HL-60 (cell line): ENCODE results near the gene DSPP.

Experiments
- DNase-seq, 2 experiments: peaks; one replicate each; pipeline ENCODE4 v3.0.0-alpha.2; 2010 to 2020; ENCODE audit warnings: low read depth in 1 of 2, low spot score in 1 of 2
- H3K27ac ChIP-seq: fragments of 250-450 bp; sonication (Bioruptor Pico); replicated peaks from 2 replicates; pipeline ENCODE4 v1.5.1; 2020; ENCODE audit warnings: mild to moderate bottlenecking, moderate library complexity
- H3K27me3 ChIP-seq: fragments of 250-450 bp; sonication (Bioruptor Pico); 2 replicates; pipeline ENCODE4 v1.5.1; 2021; ENCODE audit warnings: mild to moderate bottlenecking, moderate library complexity; ENCODE audit not compliant: insufficient read depth, poor library complexity, severe bottlenecking
- H3K4me3 ChIP-seq: replicated peaks from 2 replicates; pipeline ENCODE4 v1.5.1; 2011; ENCODE audit warnings: mild to moderate bottlenecking, control low read depth, low read length; ENCODE audit not compliant: insufficient read depth
- GABPA ChIP-seq: IDR thresholded peaks from 2 replicates; pipeline ENCODE4 v1.6.1; 2012; ENCODE audit warnings: low read depth
- POLR2AphosphoS5 ChIP-seq: IDR thresholded peaks from 2 replicates; pipeline ENCODE4 v1.6.1; 2012; ENCODE audit warnings: low read depth
- SPI1 ChIP-seq: IDR thresholded peaks from 2 replicates; pipeline ENCODE4 v1.6.1; 2012; ENCODE audit warnings: low read depth, mild to moderate bottlenecking, borderline replicate concordance
- TF ChIP-seq, protein P1 (sequence below): IDR thresholded peaks from one replicate; pipeline ENCODE4 v1.5.1; 2011; ENCODE audit warnings: low read length, control low read depth, inconsistent platforms; ENCODE audit not compliant: insufficient read depth
- TF ChIP-seq, protein P2 (sequence below): IDR thresholded peaks from 2 replicates; pipeline ENCODE4 v1.6.1; 2012; ENCODE audit warnings: low read depth; ENCODE audit not compliant: insufficient replicate concordance

The DSPP gene

DNA sequence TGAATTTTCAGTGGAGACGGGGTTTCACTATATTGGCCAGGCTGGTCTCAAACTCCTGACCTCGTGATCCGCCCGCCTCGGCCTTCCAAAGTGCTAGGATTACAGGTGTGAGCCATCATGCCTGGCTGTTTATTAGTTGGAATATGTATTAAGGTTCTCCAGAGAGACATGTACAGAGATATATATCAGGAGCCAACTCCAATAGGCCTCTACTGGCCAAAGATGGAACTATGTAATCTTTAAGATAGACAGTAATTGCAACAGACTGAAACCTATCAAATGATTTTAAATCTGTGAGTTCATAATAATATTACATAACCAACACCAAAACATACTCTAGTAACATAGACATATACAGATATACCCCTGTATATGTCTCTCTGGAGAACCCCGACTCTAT is 36.0 kb downstream of the DSPP start:
- no peak for DNase-seq
- no peaks in the 10 kb centered on the region for H3K27me3 ChIP-seq
- TF ChIP-seq, protein P1, sequence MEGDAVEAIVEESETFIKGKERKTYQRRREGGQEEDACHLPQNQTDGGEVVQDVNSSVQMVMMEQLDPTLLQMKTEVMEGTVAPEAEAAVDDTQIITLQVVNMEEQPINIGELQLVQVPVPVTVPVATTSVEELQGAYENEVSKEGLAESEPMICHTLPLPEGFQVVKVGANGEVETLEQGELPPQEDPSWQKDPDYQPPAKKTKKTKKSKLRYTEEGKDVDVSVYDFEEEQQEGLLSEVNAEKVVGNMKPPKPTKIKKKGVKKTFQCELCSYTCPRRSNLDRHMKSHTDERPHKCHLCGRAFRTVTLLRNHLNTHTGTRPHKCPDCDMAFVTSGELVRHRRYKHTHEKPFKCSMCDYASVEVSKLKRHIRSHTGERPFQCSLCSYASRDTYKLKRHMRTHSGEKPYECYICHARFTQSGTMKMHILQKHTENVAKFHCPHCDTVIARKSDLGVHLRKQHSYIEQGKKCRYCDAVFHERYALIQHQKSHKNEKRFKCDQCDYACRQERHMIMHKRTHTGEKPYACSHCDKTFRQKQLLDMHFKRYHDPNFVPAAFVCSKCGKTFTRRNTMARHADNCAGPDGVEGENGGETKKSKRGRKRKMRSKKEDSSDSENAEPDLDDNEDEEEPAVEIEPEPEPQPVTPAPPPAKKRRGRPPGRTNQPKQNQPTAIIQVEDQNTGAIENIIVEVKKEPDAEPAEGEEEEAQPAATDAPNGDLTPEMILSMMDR, result no peak
- TF ChIP-seq, protein P2, sequence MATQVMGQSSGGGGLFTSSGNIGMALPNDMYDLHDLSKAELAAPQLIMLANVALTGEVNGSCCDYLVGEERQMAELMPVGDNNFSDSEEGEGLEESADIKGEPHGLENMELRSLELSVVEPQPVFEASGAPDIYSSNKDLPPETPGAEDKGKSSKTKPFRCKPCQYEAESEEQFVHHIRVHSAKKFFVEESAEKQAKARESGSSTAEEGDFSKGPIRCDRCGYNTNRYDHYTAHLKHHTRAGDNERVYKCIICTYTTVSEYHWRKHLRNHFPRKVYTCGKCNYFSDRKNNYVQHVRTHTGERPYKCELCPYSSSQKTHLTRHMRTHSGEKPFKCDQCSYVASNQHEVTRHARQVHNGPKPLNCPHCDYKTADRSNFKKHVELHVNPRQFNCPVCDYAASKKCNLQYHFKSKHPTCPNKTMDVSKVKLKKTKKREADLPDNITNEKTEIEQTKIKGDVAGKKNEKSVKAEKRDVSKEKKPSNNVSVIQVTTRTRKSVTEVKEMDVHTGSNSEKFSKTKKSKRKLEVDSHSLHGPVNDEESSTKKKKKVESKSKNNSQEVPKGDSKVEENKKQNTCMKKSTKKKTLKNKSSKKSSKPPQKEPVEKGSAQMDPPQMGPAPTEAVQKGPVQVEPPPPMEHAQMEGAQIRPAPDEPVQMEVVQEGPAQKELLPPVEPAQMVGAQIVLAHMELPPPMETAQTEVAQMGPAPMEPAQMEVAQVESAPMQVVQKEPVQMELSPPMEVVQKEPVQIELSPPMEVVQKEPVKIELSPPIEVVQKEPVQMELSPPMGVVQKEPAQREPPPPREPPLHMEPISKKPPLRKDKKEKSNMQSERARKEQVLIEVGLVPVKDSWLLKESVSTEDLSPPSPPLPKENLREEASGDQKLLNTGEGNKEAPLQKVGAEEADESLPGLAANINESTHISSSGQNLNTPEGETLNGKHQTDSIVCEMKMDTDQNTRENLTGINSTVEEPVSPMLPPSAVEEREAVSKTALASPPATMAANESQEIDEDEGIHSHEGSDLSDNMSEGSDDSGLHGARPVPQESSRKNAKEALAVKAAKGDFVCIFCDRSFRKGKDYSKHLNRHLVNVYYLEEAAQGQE, result no peak
- no peak for TF ChIP-seq SPI1
- TF ChIP-seq GABPA, result no peak
- no peak for TF ChIP-seq POLR2AphosphoS5
- no peak overlapping the region for H3K4me3 ChIP-seq
- H3K27ac ChIP-seq, result no peak overlapping the region

DNA sequence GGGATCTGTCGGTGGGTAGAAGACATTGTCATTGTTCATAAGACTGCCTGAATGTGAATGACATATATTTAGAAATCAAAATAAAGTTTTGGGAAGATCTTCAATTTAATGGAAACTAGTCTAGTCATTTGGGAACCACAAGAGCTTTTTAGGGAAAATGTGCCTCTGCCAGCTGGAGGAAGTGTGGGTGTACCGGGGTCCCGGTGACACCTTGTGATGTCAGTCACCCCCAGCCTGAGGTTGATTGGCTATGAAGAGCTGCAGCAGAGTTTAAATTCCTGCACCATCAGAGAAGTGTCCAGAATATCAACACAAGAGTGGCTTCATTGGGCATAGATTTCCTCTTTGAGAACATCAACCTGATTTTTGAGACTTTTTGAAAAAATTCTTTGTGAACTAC is 41.7 kb downstream of the DSPP start, which contains the start of gene DMP1:
DMP1 (plus strand) TSS at position 301 of the 400 bp plus-strand sequence. CDS start 6,213 bp downstream, outside the sequence.
- DNase-seq, result no peak
- Histone ChIP-seq H3K27ac (no peak within 1 kb of the TSS), H3K4me3 (no peak within 1 kb of the TSS), H3K27me3 (peaks cover 2% of the 10 kb centered on the region)
- no peak for TF ChIP-seq GABPA
- no peak for TF ChIP-seq SPI1
- TF ChIP-seq POLR2AphosphoS5, result no peak
- TF ChIP-seq, protein P1, result no peak
- TF ChIP-seq, protein P2, result no peak

DNA sequence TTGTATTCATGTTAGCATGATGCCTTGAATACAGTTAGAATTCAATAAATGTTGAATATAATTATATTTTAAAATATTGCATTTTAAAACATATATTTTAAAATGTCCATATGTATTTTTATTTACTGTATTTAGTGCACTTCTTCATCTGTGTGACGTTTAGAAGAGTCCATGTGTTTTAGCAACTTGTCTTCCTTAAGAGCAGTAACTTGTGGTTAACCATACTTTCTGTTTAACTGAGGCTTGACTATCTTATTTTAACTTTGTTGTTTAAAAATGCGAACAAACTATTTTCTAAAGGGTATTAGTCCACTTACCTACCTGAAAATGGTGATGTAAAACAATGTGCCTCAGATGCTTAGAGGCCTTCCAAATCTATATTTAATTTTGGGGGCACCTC is 42.6 kb downstream of the DSPP start:
- Histone ChIP-seq H3K27ac (no peak overlapping the region), H3K4me3 (no peak overlapping the region), H3K27me3 (peaks cover 2% of the 10 kb centered on the region)
- no peak for DNase-seq
- TF ChIP-seq, protein P2, result no peak
- TF ChIP-seq GABPA, result no peak
- TF ChIP-seq, protein P1, result no peak
- TF ChIP-seq POLR2AphosphoS5, result no peak
- TF ChIP-seq SPI1, result no peak
